Natural killer cell (primary cell): ENCODE data around the gene PLCD3. TPM values are rescaled to one million over a fixed set of nuclear protein-coding genes. Genes with fewer than 3 reads are reported as not detected.

ENCODE experiments used
- ATAC-seq, 3 donors: fragments of 150-1000 bp in 2 of 3; fragments of 200-7000 bp in 1 of 3; cut with Tn5 transposase; 1 replicate in 1 of 3; 2 replicates in 2 of 3; pipeline ENCODE4 v1.10.0; 2021; ENCODE audit warnings: mild to moderate bottlenecking in 2 of 3, moderate library complexity in 2 of 3
- DNase-seq, 2 donors: peaks; one replicate each; pipeline versions ENCODE4 v3.0.0 to v3.0.0-alpha.2; 2013 to 2021; ENCODE audit warnings: mixed read lengths in 1 of 2
- H3K27ac ChIP-seq: one replicate; pipeline ENCODE4 v1.5.1; 2013; ENCODE audit warnings: mild to moderate bottlenecking, low read length
- H3K27me3 ChIP-seq: one replicate; pipeline ENCODE4 v1.6.1; 2013; ENCODE audit warnings: low read length; ENCODE audit not compliant: control insufficient read depth, insufficient read depth
- H3K36me3 ChIP-seq: one replicate; pipeline ENCODE4 v1.6.1; 2013; ENCODE audit warnings: low read length; ENCODE audit not compliant: control insufficient read depth, insufficient read depth
- H3K4me1 ChIP-seq: one replicate; pipeline ENCODE4 v1.6.1; 2013; ENCODE audit warnings: low read length; ENCODE audit not compliant: control insufficient read depth, insufficient read depth
- H3K4me3 ChIP-seq: one replicate; pipeline ENCODE4 v1.5.1; 2013; ENCODE audit warnings: low read length
- H3K9me3 ChIP-seq: one replicate; pipeline ENCODE4 v1.6.1; 2013; ENCODE audit warnings: low read length; ENCODE audit not compliant: control insufficient read depth, insufficient read depth
- H3K27ac Mint-ChIP-seq, 2 donors: one replicate each; pipeline ENCODE4 v1.8.0; 2022; ENCODE audit warnings: mild to moderate bottlenecking in 2 of 2, mixed read lengths in 2 of 2, moderate library complexity in 1 of 2
- H3K27me3 Mint-ChIP-seq, 2 donors: one replicate each; pipeline ENCODE4 v1.8.0; 2022; ENCODE audit warnings: low read depth in 2 of 2, mixed read lengths in 2 of 2
- H3K36me3 Mint-ChIP-seq: one replicate; pipeline ENCODE4 v1.8.0; 2022; ENCODE audit warnings: mixed read lengths
- H3K4me1 Mint-ChIP-seq, 2 donors: one replicate each; pipeline ENCODE4 v1.8.0; 2022; ENCODE audit warnings: mixed read lengths in 2 of 2
- H3K4me3 Mint-ChIP-seq: one replicate; pipeline ENCODE4 v1.8.0; 2022; ENCODE audit warnings: mild to moderate bottlenecking, moderate library complexity, mixed read lengths
- H3K9me3 Mint-ChIP-seq, 2 donors: one replicate each; pipeline ENCODE4 v1.8.0; 2022; ENCODE audit warnings: mixed read lengths in 2 of 2
- CTCF ChIP-seq: fragments of 200-600 bp; IDR thresholded peaks from one replicate; pipeline ENCODE4 v1.8.0; 2022; ENCODE audit warnings: antibody characterized with exemption
- WGBS: methylation state at CpG from one replicate; pipeline ENCODE4 v1.1.7; 2013; ENCODE audit warnings: missing lambda C conversion rate; ENCODE audit not compliant: insufficient coverage; 5-methylcytosine and 5-hydroxymethylcytosine counted together
- intact Hi-C: fragments of 100-400 bp; cut with micrococcal nuclease; formaldehyde crosslinking; loops from one replicate; pipeline ENCODE4 v1.14.2; 2022
- total RNA-seq, 4 donors: library from RNA; stranded (reverse); fragments of 120-200 nt in 1 of 4; gene quantifications; one replicate each; pipeline versions ENCODE4 v1.2.3 to v1.2.4, GENCODE V29; 2013 to 2022

The PLCD3 gene
- total RNA-seq, 3 donors from 2014 or later (not counting 1 experiment from before 2014, with no cell fraction given) = 2.5 to 2.9 (median 2.5) TPM

GRCh38 chr17:45117848-45118646 lies 14.3 kb downstream of the PLCD3 start:
- no peak for TF ChIP-seq CTCF
- Mint-ChIP-seq H3K4me1 (no peaks in the 10 kb centered on the region), H3K36me3 (no peaks in the 10 kb centered on the region), H3K4me3 (no peak overlapping the region), H3K27ac (no peak overlapping the region), H3K27me3 (peaks cover 0 to 3% of the 10 kb centered on the region in 2 donors), H3K9me3 (no peaks in the 10 kb centered on the region)
- 87% methylated on average over 20 of the region's 20 CpGs for WGBS
- no peak for DNase-seq
- intact Hi-C loops = no loop called here
- Histone ChIP-seq H3K27me3 (peaks cover 2% of the 10 kb centered on the region), H3K9me3 (no peaks in the 10 kb centered on the region), H3K36me3 (no peaks in the 10 kb centered on the region), H3K4me3 (no peak overlapping the region), H3K4me1 (no peaks in the 10 kb centered on the region), H3K27ac (no peak overlapping the region)
- no peak for ATAC-seq

- ATAC-seq (no peak), DNase-seq (no peak)
- Histone ChIP-seq H3K9me3 (no peaks in the 10 kb centered on the region), H3K27me3 (peaks cover 2% of the 10 kb centered on the region), H3K27ac (no peak overlapping the region), H3K36me3 (no peaks in the 10 kb centered on the region), H3K4me3 (no peak overlapping the region), H3K4me1 (no peaks in the 10 kb centered on the region)
- WGBS = 95% methylated on average over 4 of the region's 4 CpGs
- Mint-ChIP-seq H3K4me3 (no peak overlapping the region), H3K27me3 (peaks cover 0 to 3% of the 10 kb centered on the region in 2 donors), H3K36me3 (no peaks in the 10 kb centered on the region), H3K27ac (no peak overlapping the region), H3K4me1 (no peaks in the 10 kb centered on the region), H3K9me3 (no peaks in the 10 kb centered on the region)
- TF ChIP-seq CTCF = no peak
- intact Hi-C loops = no loop called here
These were observed 15.0 kb downstream of the PLCD3 start for GRCh38 chr17:45117334-45117733.

- no peak for DNase-seq
- WGBS = 90% methylated on average over 8 of the region's 10 CpGs
- no peaks in the 10 kb centered on the region for H3K4me1 Mint-ChIP-seq
- TF ChIP-seq CTCF = no peak
- Histone ChIP-seq H3K9me3 (no peaks in the 10 kb centered on the region), H3K27ac (no peak overlapping the region), H3K4me1 (no peaks in the 10 kb centered on the region), H3K27me3 (peaks cover 2% of the 10 kb centered on the region), H3K36me3 (no peaks in the 10 kb centered on the region), H3K4me3 (no peak overlapping the region)
- no peak overlapping the region for H3K27ac Mint-ChIP-seq
- intact Hi-C loops = no loop called here
- no peak overlapping the region for H3K4me3 Mint-ChIP-seq
- H3K36me3 Mint-ChIP-seq = no peaks in the 10 kb centered on the region
- H3K27me3 Mint-ChIP-seq = peaks cover 0 to 3% of the 10 kb centered on the region in 2 donors
- no peak for ATAC-seq
- no peaks in the 10 kb centered on the region for H3K9me3 Mint-ChIP-seq
These were observed 15.8 kb downstream of the PLCD3 start for GRCh38 chr17:45116434-45117016.
